ENCODE measurements around the gene SF3B4. TPM values are rescaled to one million over a fixed set of nuclear protein-coding genes. Genes with fewer than 3 reads are reported as not detected.

The SF3B4 gene
- total RNA-seq, 1 donor from 2014 or later = 72.2 TPM

DNA sequence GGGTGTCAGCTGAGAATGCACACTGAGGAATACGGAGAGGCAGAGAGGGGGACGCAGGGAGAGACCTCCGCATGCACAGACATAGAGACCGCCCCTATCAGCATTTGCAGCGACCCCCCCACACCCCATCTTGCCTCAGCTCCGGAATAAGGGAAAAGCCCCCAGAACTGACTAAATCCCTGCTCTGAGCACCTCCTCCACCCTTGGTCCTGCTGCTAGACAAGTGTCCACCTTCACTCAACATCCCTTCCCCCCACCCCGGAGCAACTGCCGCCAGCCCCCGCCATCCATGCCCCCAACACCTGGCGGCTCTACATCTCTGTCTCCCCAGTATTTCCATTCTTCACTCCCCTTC lies 10.7 kb downstream of the SF3B4 start:
- TF ChIP-seq, protein P1, sequence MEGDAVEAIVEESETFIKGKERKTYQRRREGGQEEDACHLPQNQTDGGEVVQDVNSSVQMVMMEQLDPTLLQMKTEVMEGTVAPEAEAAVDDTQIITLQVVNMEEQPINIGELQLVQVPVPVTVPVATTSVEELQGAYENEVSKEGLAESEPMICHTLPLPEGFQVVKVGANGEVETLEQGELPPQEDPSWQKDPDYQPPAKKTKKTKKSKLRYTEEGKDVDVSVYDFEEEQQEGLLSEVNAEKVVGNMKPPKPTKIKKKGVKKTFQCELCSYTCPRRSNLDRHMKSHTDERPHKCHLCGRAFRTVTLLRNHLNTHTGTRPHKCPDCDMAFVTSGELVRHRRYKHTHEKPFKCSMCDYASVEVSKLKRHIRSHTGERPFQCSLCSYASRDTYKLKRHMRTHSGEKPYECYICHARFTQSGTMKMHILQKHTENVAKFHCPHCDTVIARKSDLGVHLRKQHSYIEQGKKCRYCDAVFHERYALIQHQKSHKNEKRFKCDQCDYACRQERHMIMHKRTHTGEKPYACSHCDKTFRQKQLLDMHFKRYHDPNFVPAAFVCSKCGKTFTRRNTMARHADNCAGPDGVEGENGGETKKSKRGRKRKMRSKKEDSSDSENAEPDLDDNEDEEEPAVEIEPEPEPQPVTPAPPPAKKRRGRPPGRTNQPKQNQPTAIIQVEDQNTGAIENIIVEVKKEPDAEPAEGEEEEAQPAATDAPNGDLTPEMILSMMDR (conservative IDR thresholded peaks at IDR 0.05) = no peak
- H3K36me3 Mint-ChIP-seq = peaks cover 4% of the 10 kb centered on the region

DNA sequence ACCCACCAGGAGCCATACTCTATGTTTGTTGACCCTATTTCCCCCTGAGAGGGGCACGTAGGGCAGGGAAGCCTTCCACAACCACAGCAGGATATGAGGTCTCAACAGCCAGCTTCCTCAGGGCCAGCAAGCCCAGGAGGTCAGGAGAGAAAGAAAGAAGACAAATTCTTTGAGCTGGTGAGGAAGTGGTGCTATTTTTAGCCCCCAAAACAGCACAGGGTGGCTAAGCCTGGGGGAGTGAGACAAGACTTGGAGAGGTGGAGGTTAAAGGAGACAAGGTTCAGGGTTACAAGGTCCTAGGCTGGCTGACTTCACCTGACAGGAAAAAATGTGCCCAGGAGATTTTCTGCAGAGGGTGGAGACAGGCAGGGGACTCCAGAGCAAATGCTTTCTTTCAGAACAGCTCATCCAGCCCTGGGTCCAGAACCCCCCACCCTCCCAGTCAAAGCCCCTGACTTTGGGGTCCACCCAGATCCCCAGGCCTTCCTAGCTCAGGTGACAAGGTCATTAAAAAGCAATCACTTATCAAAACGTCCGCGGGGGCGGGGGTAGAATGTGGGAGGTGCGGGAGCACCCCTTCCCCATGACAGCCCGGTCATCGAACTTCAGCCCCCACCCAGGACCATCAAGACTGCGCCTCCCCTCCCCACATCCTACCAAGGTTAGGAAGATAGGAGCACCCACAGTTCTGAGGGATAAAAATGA lies 11.3 kb downstream of the SF3B4 start:
- H3K27me3 Mint-ChIP-seq = peaks cover 4% of the 10 kb centered on the region
- H3K27ac Mint-ChIP-seq = peak overlapping the region; percentile 71

More for the DNA sequence above, 10.7 kb downstream of the SF3B4 start:
- peaks cover 13% of the 10 kb centered on the region for H3K4me1 Mint-ChIP-seq (ENCODE audit: unreplicated experiment)
- peak overlapping the region; percentile 93 for H3K4me3 Mint-ChIP-seq
- H3K27me3 Mint-ChIP-seq = peaks cover 4% of the 10 kb centered on the region
- H3K9me3 Mint-ChIP-seq = no peaks in the 10 kb centered on the region
- H3K27ac Mint-ChIP-seq = no peak overlapping the region
- DNase-seq (ENCODE audit: extremely low spot score, unreplicated experiment) = no peak

DNA sequence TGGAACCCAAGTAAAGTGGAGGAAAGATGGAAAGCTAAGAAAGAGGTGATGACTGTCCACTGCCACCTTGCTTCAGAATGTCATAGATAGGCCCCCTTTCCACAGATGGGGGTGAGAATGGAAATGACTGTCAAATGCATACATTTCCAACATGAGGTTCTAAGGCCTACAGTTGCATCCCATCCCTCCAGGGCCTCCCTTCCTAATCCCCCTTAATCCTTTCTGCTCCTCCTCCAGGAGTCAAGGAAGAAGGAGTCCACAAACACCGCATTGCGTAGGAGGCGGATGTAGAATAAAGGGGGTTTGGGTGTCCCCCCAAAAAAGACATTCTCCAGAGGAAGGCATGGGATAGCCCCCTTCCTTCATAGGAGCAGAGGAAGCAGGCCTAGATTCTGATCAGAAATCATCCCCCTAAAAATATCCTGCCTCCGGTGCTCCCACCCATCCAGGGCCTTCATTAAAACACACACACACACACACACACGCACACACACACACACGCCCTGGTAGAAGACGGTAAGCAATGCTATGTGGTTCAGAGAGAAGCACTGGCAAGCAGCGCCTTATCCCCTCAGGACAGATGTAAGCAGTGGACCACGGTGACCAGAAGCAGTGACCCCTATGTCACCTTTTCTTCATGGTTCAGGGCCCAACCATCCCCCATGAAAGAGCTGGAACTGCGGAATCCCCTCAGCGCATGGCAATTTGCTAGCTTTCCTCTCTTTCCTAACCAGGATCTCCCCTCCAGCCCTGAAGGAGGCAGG lies 12.0 kb downstream of the SF3B4 start:
- Mint-ChIP-seq H3K9me3 (no peaks in the 10 kb centered on the region), H3K36me3 (no peaks in the 10 kb centered on the region), H3K27me3 (peaks cover 4% of the 10 kb centered on the region), H3K4me3 (peak overlapping the region; percentile 93), H3K4me1 (ENCODE audit: unreplicated experiment) (peaks cover 13% of the 10 kb centered on the region), H3K27ac (peak overlapping the region; percentile 71)
- DNase-seq (ENCODE audit: extremely low spot score, unreplicated experiment) = no peak
- TF ChIP-seq, protein P1 (conservative IDR thresholded peaks at IDR 0.05) = no peak

More for the DNA sequence above, 11.3 kb downstream of the SF3B4 start:
- TF ChIP-seq, protein P1 (conservative IDR thresholded peaks at IDR 0.05) = no peak
- peak overlapping the region; percentile 93 for H3K4me3 Mint-ChIP-seq
- DNase-seq (ENCODE audit: extremely low spot score, unreplicated experiment) = no peak
- H3K36me3 Mint-ChIP-seq = no peaks in the 10 kb centered on the region
- peaks cover 13% of the 10 kb centered on the region for H3K4me1 Mint-ChIP-seq (ENCODE audit: unreplicated experiment)
- H3K9me3 Mint-ChIP-seq = no peaks in the 10 kb centered on the region

DNA sequence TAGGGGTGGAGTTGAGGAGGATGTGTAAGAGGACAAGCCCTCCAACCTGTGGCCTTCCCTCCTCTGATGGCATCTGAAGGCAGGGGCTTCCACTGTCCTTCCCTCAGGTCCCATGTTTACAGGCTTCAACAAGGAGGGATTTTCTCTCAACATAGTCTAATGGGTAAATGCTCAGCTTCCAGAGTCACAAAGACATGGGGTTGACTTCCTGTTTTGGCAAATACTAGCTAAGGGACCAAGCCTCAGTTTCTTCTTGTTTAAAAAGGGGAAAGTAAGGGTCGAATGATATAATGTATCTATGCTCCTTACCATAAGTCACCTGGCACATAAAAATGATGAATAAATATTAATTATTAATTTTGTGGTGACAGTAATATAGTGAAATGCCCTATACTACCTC lies 13.1 kb downstream of the SF3B4 start:
- no peak for DNase-seq (ENCODE audit: extremely low spot score, unreplicated experiment)
- H3K36me3 Mint-ChIP-seq = no peaks in the 10 kb centered on the region
- TF ChIP-seq, protein P1 (conservative IDR thresholded peaks at IDR 0.05) = no peak
- H3K4me3 Mint-ChIP-seq = no peak overlapping the region
- H3K27ac Mint-ChIP-seq = no peak overlapping the region
- H3K27me3 Mint-ChIP-seq = peaks cover 4% of the 10 kb centered on the region
- H3K4me1 Mint-ChIP-seq (ENCODE audit: unreplicated experiment) = peaks cover 13% of the 10 kb centered on the region
- H3K9me3 Mint-ChIP-seq = no peaks in the 10 kb centered on the region

DNA sequence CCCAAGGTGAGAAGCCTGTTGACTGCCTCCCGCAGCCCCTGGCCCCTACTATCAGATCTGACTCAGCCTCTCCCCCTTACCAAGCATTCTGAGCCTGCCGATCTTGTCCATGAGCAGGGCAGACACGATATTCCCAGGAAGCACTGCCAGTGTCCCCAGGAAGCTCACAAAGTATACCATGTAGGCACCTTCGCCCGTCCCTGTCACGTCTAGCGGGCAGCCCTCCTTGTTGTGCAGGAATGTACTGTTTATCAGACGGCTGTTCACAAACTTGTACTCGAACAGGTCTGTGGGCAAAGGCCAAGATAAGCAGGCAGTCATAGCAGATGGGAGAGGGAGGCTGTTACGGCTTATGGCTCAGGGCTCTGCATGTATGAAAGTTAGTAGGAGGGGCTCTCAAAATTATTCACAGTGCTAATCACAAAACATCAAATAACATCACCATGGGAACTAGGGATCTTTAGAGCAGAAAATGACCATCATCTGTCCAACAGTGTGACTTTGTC lies 21.0 kb downstream of the SF3B4 start:
- Mint-ChIP-seq H3K4me3 (no peak overlapping the region), H3K9me3 (no peaks in the 10 kb centered on the region)

More for the DNA sequence above, 21.0 kb downstream of the SF3B4 start:
- TF ChIP-seq, protein P1 (conservative IDR thresholded peaks at IDR 0.05) = no peak
- H3K27ac Mint-ChIP-seq = no peak overlapping the region
- peaks cover 4% of the 10 kb centered on the region for H3K4me1 Mint-ChIP-seq (ENCODE audit: unreplicated experiment)
- H3K27me3 Mint-ChIP-seq = no peaks in the 10 kb centered on the region
- no peak for DNase-seq (ENCODE audit: extremely low spot score, unreplicated experiment)
- peaks cover 6% of the 10 kb centered on the region for H3K36me3 Mint-ChIP-seq
